Mucosa of rectum (tissue), 2 donors: ENCODE results near the gene MFAP5.

Source experiments
- H3K27ac ChIP-seq, 2 donors: one replicate each; pipeline ENCODE4 v1.7.0; 2013; ENCODE audit warnings: inconsistent platforms in 2 of 2, low read depth in 2 of 2, low read length in 2 of 2
- H3K27me3 ChIP-seq, 2 donors: one replicate each; pipeline ENCODE4 v1.7.0; 2013; ENCODE audit warnings: low read length in 2 of 2; ENCODE audit not compliant: control insufficient read depth in 2 of 2, insufficient read depth in 2 of 2
- H3K36me3 ChIP-seq, 2 donors: one replicate each; pipeline ENCODE4 v1.7.0; 2013; ENCODE audit warnings: low read length in 2 of 2; ENCODE audit not compliant: control insufficient read depth in 2 of 2, insufficient read depth in 2 of 2
- H3K4me1 ChIP-seq, 2 donors: one replicate each; pipeline ENCODE4 v1.7.0; 2013; ENCODE audit warnings: low read length in 2 of 2, mild to moderate bottlenecking in 1 of 2; ENCODE audit not compliant: control insufficient read depth in 2 of 2, insufficient read depth in 2 of 2
- H3K4me3 ChIP-seq, 2 donors: one replicate each; pipeline ENCODE4 v1.7.0; 2013; ENCODE audit warnings: low read length in 2 of 2
- H3K9ac ChIP-seq, 2 donors: one replicate each; pipeline ENCODE4 v1.7.0; 2013; ENCODE audit warnings: low read length in 2 of 2, low read depth in 1 of 2, mild to moderate bottlenecking in 1 of 2
- H3K9me3 ChIP-seq, 2 donors: one replicate each; pipeline ENCODE4 v1.7.0; 2013; ENCODE audit warnings: low read length in 2 of 2; ENCODE audit not compliant: control insufficient read depth in 2 of 2
- donor health status: healthy.
- donor health status: Normal muscosa, but diverticular disease.

The MFAP5 gene

DNA sequence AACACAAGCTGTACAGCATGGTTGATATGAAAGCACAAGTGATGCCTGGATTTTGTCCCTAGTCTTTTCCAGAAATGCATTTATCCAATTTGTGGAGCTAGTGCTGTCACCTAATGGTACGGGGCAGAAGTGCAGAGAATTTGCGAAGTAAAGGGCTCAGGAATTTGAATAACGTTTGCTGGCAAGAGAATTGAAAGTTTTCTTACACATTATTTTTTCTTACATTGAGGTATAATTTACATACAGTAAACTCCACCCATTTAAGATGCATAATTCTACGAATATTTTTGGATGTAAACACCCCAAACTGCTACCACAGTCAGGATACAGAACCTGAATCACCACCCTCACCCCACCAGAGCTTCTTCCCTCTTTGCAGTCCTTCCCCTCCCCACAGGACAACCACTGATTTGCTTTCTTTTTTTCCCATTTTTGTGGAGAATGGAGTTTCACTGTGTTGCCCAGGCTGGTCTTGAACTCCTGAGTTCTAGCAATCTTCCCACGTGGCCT is 53.5 kb downstream of the MFAP5 start:
- Histone ChIP-seq H3K27ac (no peak overlapping the region), H3K36me3 (no peaks in the 10 kb centered on the region), H3K27me3 (no peaks in the 10 kb centered on the region), H3K4me3 (no peak overlapping the region), H3K9me3 (no peaks in the 10 kb centered on the region), H3K4me1 (no peaks in the 10 kb centered on the region), H3K9ac (no peak overlapping the region)

GRCh38 chr12:8606890-8607289 is 55.7 kb downstream of the MFAP5 start:
- no peaks in the 10 kb centered on the region for H3K4me1 ChIP-seq
- no peaks in the 10 kb centered on the region for H3K36me3 ChIP-seq
- no peak overlapping the region for H3K4me3 ChIP-seq
- no peaks in the 10 kb centered on the region for H3K9me3 ChIP-seq
- H3K9ac ChIP-seq: no peak overlapping the region
- no peaks in the 10 kb centered on the region for H3K27me3 ChIP-seq
- no peak overlapping the region for H3K27ac ChIP-seq

DNA sequence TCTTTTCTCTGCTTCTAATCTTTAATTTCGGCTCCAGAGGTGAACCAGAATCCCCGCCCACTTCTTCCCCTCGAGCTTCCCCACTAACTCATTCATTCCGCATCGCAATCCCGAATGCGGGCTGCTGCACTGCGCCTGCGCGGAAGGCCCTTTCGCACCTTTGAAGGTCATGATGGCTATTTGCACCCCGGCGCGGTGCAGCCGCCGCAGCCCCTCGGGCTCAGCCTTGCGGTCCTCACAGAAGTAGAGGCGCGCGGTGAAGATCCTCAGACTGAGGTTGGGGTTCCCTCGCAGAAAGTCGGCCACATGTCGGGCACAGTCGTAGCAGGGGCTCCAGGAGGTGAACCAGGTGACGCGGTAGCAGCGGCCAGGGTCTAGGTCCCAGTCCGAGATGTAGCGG is 57.6 kb downstream of the MFAP5 start:
- Histone ChIP-seq H3K27me3 (no peaks in the 10 kb centered on the region), H3K4me3 (no peak overlapping the region), H3K9me3 (no peaks in the 10 kb centered on the region), H3K27ac (no peak overlapping the region), H3K9ac (no peak overlapping the region), H3K36me3 (no peaks in the 10 kb centered on the region), H3K4me1 (no peaks in the 10 kb centered on the region)

DNA sequence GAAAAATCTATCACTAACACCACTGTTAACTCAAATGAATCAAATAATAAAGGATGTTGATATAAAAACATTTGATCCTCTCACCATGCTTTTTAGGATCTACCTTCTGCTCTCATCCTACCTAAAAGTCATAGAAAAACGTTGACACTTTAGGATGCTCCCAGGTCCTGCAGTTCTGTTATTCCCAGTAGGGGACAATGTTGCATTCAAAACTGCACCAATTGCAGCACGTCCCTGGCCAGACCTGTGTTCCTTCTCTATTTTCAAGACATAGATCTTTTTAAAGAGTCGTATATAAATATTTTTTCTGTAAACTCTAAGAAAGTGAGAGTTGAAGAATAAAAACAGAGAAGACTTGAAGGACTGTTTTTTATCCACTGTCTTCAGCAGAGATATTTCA is 58.8 kb downstream of the MFAP5 start:
- Histone ChIP-seq H3K9me3 (no peaks in the 10 kb centered on the region), H3K4me3 (no peak overlapping the region), H3K36me3 (no peaks in the 10 kb centered on the region), H3K27me3 (no peaks in the 10 kb centered on the region), H3K9ac (no peak overlapping the region), H3K27ac (no peak overlapping the region), H3K4me1 (no peaks in the 10 kb centered on the region)

DNA sequence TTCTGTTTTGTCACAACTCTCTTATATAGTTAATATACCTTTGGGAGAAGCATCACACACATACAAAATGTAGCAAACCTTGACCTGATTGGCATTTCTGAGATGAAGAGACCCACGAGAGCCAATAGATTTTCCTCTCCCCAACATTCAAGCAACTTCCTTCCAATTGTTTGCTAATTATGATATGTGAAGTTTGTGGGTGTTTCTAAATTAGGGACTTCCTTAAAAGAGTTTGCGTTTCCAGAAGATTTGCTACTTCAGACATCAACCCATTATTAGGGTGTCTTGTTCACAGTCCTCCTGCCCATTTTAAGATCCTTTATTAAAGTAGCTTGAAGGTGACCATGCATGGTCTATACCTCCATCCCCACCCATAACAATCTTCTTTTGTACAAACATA is 59.3 kb downstream of the MFAP5 start:
- Histone ChIP-seq H3K36me3 (no peaks in the 10 kb centered on the region), H3K9ac (no peak overlapping the region), H3K27ac (no peak overlapping the region), H3K9me3 (no peaks in the 10 kb centered on the region), H3K4me3 (no peak overlapping the region), H3K4me1 (no peaks in the 10 kb centered on the region), H3K27me3 (no peaks in the 10 kb centered on the region)

DNA sequence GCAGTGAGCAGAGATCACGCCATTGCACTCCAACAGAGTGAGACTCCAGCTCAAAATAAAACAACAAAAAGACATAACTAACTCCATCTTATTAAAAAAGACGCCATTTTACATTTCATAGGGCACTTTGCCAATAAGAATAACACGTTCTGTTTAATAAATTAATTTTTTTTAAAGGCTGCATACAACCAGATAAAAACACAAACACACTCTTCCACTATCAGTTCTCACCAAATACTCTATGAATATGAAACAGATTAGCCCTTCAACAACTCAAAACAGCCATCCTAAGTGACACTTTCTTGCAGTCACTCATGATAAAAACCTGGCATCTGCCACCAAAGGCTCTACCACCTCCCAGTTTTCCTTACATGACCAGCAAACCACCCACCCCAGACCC is 66.1 kb downstream of the MFAP5 start:
- H3K27me3 ChIP-seq: no peaks in the 10 kb centered on the region
- no peak overlapping the region for H3K27ac ChIP-seq
- H3K4me3 ChIP-seq: no peak overlapping the region
- H3K36me3 ChIP-seq: no peaks in the 10 kb centered on the region
- H3K9ac ChIP-seq: no peak overlapping the region
- H3K4me1 ChIP-seq: no peaks in the 10 kb centered on the region
- H3K9me3 ChIP-seq: no peaks in the 10 kb centered on the region
